Measurements from ENCODE around the gene POMZP3. TPM values are rescaled to one million over a fixed set of nuclear protein-coding genes. Genes with fewer than 3 reads are reported as not detected.
"Not testable (repeated sequence)": the region's sequence is repeated elsewhere in the genome, so short reads cannot be mapped to it uniquely, and the experiment has no call there.

The POMZP3 gene
- total and polyA plus RNA-seq, 2 of the 13 experiments (the other 11 are each of a cell fraction or from before 2014, with no cell fraction given), result 1.5 to 3.5 TPM

- intact Hi-C loops (cut with micrococcal nuclease; ENCODE audit: unreplicated experiment); CTCF ChIA-PET (ENCODE audit: low intra/inter-chr PET ratio, low total read pairs); FAIRE-seq; in situ Hi-C loops (cut with HindIII; ENCODE audit: extremely low pct_ligation_motif_present, low pct_unique_long_range_greater_than_20kb); H3K9ac ChIP-seq (ENCODE audit: insufficient read depth, low read depth, low read length); POLR2A ChIA-PET; H3K27me3 ChIP-seq (ENCODE audit: control insufficient read depth in 1 of 2, insufficient read depth in 2 of 2, low read length in 2 of 2); H3K4me2 ChIP-seq (ENCODE audit: low read depth, low read length); H3K9me3 ChIP-seq (ENCODE audit: low read length); H3K4me3 ChIP-seq (replicated peaks in 1 of 3; ENCODE audit: insufficient read depth in 1 of 3, low read depth in 2 of 3, low read length in 3 of 3); ATAC-seq; H2AFZ ChIP-seq (ENCODE audit: low read length); DNase-seq (ENCODE audit: low spot score); H4K20me1 ChIP-seq (ENCODE audit: insufficient read depth, low read length); H3K27ac ChIP-seq (ENCODE audit: extremely low read length, insufficient read depth, low read length); BruUV-seq (replicated peaks): not testable (repeated sequence)
- H3K79me2 ChIP-seq (ENCODE audit: insufficient read depth, low read length), result peaks cover 27% of the 10 kb centered on the region
- H3K36me3 ChIP-seq (replicated peaks in 1 of 2; ENCODE audit: control insufficient read depth in 1 of 2, insufficient read depth in 2 of 2, low read length in 2 of 2), result peaks cover under 1 to 11% of the 10 kb centered on the region in 2 experiments; a peak in 2 of 5 replicates
- peaks cover 16% of the 10 kb centered on the region for H3K4me1 ChIP-seq (ENCODE audit: insufficient read depth, low read length)
Observed at GRCh38 chr7:76567753-76568152, 59.3 kb downstream of the POMZP3 start.

DNA sequence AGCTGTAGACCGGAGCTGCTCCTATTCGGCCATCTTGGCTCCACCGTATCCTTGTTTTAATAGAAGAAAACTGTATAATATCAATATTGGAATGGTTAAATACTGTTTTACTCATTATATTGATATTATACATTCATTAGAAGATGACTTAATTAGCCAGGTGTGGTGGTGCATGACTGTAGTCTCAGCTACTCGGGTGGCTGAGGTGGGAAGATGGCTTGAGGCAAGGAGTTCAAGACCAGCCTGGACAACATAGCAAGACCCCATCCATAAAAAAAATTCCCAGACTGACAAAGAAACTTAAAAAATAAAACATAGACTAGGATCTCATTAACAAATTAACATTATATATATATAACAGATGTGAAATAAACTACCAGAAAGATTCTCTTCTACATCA lies 59.8 kb downstream of the POMZP3 start:
- H3K36me3 ChIP-seq (replicated peaks in 1 of 2; ENCODE audit: control insufficient read depth in 1 of 2, insufficient read depth in 2 of 2, low read length in 2 of 2); DNase-seq (ENCODE audit: low spot score); POLR2A ChIA-PET; in situ Hi-C loops (cut with HindIII; ENCODE audit: extremely low pct_ligation_motif_present, low pct_unique_long_range_greater_than_20kb); H3K27me3 ChIP-seq (ENCODE audit: control insufficient read depth in 1 of 2, insufficient read depth in 2 of 2, low read length in 2 of 2); H3K9ac ChIP-seq (ENCODE audit: insufficient read depth, low read depth, low read length); ATAC-seq; H3K4me3 ChIP-seq (replicated peaks in 1 of 3; ENCODE audit: insufficient read depth in 1 of 3, low read depth in 2 of 3, low read length in 3 of 3); H3K4me2 ChIP-seq (ENCODE audit: low read depth, low read length); BruUV-seq (replicated peaks); H2AFZ ChIP-seq (ENCODE audit: low read length); H4K20me1 ChIP-seq (ENCODE audit: insufficient read depth, low read length); H3K9me3 ChIP-seq (ENCODE audit: low read length); CTCF ChIA-PET (ENCODE audit: low intra/inter-chr PET ratio, low total read pairs); H3K27ac ChIP-seq (ENCODE audit: extremely low read length, insufficient read depth, low read length); FAIRE-seq; intact Hi-C loops (cut with micrococcal nuclease; ENCODE audit: unreplicated experiment): not testable (repeated sequence)
- Histone ChIP-seq H3K4me1 (ENCODE audit: insufficient read depth, low read length) (peaks cover 16% of the 10 kb centered on the region), H3K79me2 (ENCODE audit: insufficient read depth, low read length) (peaks cover 26% of the 10 kb centered on the region)
- peak; percentile 74 for TF ChIP-seq ZNF121 (CRISPR knock-in tag; IDR thresholded peaks at IDR 0.05)
- 94% methylated on average over 4 of the region's 4 CpGs for WGBS (ENCODE audit: low lambda C conversion rate)

DNA sequence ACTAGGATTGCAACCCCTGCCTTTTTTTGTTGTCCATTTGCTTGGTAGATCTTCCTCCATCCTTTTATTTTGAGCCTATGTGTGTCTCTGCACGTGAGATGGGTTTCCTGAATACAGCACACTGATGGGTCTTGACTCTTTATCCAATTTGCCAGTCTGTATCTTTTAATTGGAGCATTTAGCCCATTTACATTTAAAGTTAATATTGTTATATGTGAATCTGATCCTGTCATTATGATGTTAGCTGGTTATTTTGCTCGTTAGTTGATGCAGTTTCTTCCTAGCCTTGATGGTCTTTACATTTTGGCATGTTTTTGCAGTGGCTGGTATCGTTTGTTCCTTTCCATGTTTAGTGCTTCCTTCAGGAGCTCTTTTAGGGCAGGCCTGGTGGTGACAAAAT lies 62.1 kb downstream of the POMZP3 start:
- H3K4me2 ChIP-seq (ENCODE audit: low read depth, low read length); H3K4me3 ChIP-seq (replicated peaks in 1 of 3; ENCODE audit: insufficient read depth in 1 of 3, low read depth in 2 of 3, low read length in 3 of 3); DNase-seq (ENCODE audit: low spot score); H3K9ac ChIP-seq (ENCODE audit: insufficient read depth, low read depth, low read length); FAIRE-seq; H2AFZ ChIP-seq (ENCODE audit: low read length); ATAC-seq; H3K36me3 ChIP-seq (replicated peaks in 1 of 2; ENCODE audit: control insufficient read depth in 1 of 2, insufficient read depth in 2 of 2, low read length in 2 of 2); POLR2A ChIA-PET; H3K27ac ChIP-seq (ENCODE audit: extremely low read length, insufficient read depth, low read length); in situ Hi-C loops (cut with HindIII; ENCODE audit: extremely low pct_ligation_motif_present, low pct_unique_long_range_greater_than_20kb); H3K27me3 ChIP-seq (ENCODE audit: control insufficient read depth in 1 of 2, insufficient read depth in 2 of 2, low read length in 2 of 2); intact Hi-C loops (cut with micrococcal nuclease; ENCODE audit: unreplicated experiment); CTCF ChIA-PET (ENCODE audit: low intra/inter-chr PET ratio, low total read pairs); H4K20me1 ChIP-seq (ENCODE audit: insufficient read depth, low read length); H3K9me3 ChIP-seq (ENCODE audit: low read length); BruUV-seq (replicated peaks): not testable (repeated sequence)
- 76% methylated on average over 3 of the region's 3 CpGs for WGBS (ENCODE audit: low lambda C conversion rate)
- Histone ChIP-seq H3K79me2 (ENCODE audit: insufficient read depth, low read length) (peaks cover 27% of the 10 kb centered on the region), H3K4me1 (ENCODE audit: insufficient read depth, low read length) (peaks cover 21% of the 10 kb centered on the region)

GRCh38 chr7:76561342-76561741 lies 65.7 kb downstream of the POMZP3 start:
- H3K36me3 ChIP-seq (replicated peaks in 1 of 2; ENCODE audit: control insufficient read depth in 1 of 2, insufficient read depth in 2 of 2, low read length in 2 of 2); in situ Hi-C loops (cut with HindIII; ENCODE audit: extremely low pct_ligation_motif_present, low pct_unique_long_range_greater_than_20kb); H3K27me3 ChIP-seq (ENCODE audit: control insufficient read depth in 1 of 2, insufficient read depth in 2 of 2, low read length in 2 of 2); DNase-seq (ENCODE audit: low spot score); BruUV-seq (replicated peaks); H3K27ac ChIP-seq (ENCODE audit: extremely low read length, insufficient read depth, low read length); CTCF ChIA-PET (ENCODE audit: low intra/inter-chr PET ratio, low total read pairs); POLR2A ChIA-PET; H2AFZ ChIP-seq (ENCODE audit: low read length); H3K9ac ChIP-seq (ENCODE audit: insufficient read depth, low read depth, low read length); intact Hi-C loops (cut with micrococcal nuclease; ENCODE audit: unreplicated experiment); FAIRE-seq; ATAC-seq; H3K4me3 ChIP-seq (replicated peaks in 1 of 3; ENCODE audit: insufficient read depth in 1 of 3, low read depth in 2 of 3, low read length in 3 of 3); H3K4me2 ChIP-seq (ENCODE audit: low read depth, low read length); H4K20me1 ChIP-seq (ENCODE audit: insufficient read depth, low read length); H3K9me3 ChIP-seq (ENCODE audit: low read length): not testable (repeated sequence)
- H3K4me1 ChIP-seq (ENCODE audit: insufficient read depth, low read length), result peaks cover 16% of the 10 kb centered on the region; the same call in 1 of the 2 replicates
- WGBS (ENCODE audit: low lambda C conversion rate), result 98% methylated on average over 3 of the region's 3 CpGs
- H3K79me2 ChIP-seq (ENCODE audit: insufficient read depth, low read length), result peaks cover 16% of the 10 kb centered on the region
